D341Med (cell line): ENCODE measurements around the gene GAB4.
A peak's percentile ranks its signal among the peaks of the same experiment; 100 is the strongest.
"Not testable (repeated sequence)": the region's sequence is repeated elsewhere in the genome, so short reads cannot be mapped to it uniquely, and the experiment has no call there.

ENCODE experiments used
- DNase-seq: peaks from one replicate; pipeline ENCODE4 v3.0.0; 2012; ENCODE audit warnings: low spot score

The GAB4 gene

GRCh38 chr22:16958475-16958874, 49.5 kb downstream of the GAB4 start:
- no peak for DNase-seq

GRCh38 chr22:16957781-16958180, 50.2 kb downstream of the GAB4 start:
- DNase-seq: no peak

GRCh38 chr22:16956290-16956689, 51.7 kb downstream of the GAB4 start:
- DNase-seq: no peak

DNA sequence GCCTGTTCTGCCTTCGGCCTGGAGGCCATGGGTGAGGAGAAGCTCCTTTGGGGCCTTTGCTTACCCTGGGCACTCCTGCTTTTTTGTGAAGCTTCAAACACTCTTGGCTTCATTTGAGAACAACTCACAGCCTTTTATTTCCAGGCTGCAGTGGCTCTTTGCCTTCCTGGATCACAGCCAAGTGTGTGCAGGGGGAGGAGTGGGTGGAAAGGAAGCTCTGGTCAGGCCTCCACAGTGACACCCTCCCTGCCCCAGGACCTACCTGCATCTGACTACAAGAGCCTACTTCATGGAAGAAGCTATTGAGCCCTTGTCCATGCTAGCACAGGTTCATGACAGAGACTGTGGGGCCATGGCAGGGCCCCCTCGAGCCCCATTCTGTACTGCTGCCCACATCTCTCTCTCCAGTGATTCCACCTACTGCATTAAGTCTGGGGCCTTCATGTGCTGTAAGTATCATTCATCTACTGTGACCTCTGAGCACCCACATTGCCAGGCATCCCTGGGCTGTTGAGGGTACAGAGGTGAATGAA, 52.3 kb downstream of the GAB4 start:
- no peak for DNase-seq

- no peak for DNase-seq
Observed at GRCh38 chr22:16955081-16955480, 52.9 kb downstream of the GAB4 start.

DNA sequence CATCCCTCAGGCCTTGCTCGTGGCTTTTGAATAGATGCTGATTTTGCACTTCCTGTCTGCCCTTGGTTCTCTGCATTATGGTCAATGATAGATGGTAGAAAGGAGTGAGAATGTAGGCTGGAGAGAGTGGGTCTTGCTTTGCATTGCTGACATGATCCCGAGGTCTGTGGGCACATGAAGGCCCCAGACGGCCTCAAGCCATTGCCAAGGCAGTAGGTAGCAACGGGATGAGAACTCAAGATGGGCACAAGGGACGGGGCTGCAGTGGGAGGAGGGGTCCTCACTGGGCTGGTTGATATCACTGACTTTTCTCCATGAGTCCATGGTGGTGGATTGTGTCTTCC, 54.0 kb downstream of the GAB4 start:
- DNase-seq: no peak

DNA sequence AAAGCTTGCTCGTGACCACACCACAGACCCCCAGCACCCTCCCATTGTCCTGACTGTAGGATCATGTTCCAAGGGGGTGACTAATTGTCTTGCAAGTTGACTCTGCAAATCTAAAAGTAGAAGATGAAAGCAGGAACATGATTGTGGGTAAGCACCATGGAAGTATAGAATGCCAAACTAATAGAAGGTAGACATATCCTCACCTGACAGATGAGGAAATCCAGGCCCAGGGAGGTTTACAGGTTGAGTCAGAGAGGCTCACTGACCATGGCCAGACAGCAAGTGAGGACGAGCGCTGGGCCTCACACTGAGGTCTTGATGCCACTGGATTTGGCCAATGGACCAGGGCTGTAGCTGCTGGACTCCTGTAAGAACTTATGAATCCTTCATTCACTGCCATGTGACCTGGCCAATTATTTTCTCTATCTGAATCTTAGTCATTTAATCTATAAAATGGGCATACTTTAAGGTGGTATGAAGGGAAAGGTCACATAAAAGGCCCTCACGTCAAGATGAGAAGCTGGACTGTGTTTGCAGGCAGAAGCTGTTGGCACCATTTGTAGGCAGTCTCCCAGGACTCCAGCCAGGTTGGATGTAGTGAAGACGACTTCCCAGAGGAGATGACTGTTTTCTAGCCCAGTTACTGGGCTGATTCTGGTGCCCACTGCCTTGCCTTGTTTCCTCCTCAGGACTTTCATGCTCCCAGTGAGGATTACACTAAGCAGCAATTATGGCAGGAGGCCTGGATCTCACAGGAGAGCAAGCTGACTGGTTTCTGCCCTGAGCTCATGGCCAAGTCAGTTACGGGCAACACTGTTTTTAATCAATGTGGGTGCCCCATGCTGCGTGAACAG, 54.6 kb downstream of the GAB4 start:
- DNase-seq: no peak

- no peak for DNase-seq
Observed at GRCh38 chr22:16949561-16949960, 58.5 kb downstream of the GAB4 start.

- no peak for DNase-seq
Observed at GRCh38 chr22:16937811-16938210, 70.2 kb downstream of the GAB4 start.

DNA sequence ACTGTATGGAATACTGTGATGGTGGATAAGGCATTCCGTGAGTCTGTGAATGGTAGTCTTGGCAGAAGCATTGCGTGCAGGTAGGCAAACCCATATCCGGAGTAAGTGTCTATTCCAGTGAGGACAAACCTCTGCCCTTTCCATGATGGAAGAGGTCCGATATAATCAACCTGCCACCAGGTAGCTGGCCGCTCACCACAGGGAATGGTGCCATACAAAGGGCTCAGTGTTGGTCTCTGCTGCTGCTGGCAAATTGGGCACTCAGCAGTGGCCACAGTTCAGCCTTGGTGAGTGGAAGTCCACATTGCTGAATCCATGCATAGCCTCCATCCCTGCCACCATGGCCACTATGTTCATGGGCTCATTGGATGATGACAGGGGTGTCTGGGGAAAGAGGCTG, 70.8 kb downstream of the GAB4 start:
- DNase-seq: not testable (repeated sequence)

GRCh38 chr22:16936625-16937024, 71.4 kb downstream of the GAB4 start:
- no peak for DNase-seq

DNA sequence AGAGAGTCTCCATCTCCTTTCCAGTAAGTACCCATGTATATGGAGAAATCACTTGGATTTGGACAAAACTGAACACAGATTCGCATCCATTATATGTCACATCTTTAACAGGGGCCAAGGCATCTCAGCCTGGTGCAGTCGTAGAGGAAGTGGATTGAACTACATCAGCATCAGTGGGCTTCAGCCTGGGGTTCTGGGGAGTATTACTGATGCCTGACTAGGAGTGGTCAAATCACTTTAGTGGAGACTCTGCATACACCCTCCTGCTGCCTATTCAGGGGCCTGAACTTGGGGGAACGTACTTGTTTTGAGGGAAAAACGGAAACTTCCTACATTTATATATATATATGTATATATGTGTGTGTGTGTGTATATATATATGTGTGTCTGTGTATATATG, 72.8 kb downstream of the GAB4 start:
- no peak for DNase-seq

- no peak for DNase-seq
Observed at GRCh38 chr22:16933291-16934282, 74.4 kb downstream of the GAB4 start.

DNA sequence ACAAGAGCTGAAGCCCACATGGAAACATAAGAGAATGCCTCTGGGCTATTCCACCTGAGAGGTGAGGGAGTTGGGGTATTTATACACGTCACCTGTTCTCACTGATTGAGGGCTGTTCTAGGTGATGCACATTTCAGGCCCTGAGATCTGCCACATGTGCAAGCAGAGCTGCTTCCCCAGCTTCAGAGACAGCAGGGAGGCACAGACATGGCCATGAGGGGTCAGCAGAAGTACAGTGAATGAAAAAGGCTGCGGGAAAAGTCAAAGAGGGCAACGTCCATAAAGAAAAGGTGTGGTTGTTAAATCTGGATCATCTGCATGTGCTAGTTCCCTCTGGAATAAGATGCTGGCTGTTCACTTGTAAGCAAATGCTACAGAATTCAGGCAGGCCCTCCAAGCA, 75.4 kb downstream of the GAB4 start:
- no peak for DNase-seq

DNA sequence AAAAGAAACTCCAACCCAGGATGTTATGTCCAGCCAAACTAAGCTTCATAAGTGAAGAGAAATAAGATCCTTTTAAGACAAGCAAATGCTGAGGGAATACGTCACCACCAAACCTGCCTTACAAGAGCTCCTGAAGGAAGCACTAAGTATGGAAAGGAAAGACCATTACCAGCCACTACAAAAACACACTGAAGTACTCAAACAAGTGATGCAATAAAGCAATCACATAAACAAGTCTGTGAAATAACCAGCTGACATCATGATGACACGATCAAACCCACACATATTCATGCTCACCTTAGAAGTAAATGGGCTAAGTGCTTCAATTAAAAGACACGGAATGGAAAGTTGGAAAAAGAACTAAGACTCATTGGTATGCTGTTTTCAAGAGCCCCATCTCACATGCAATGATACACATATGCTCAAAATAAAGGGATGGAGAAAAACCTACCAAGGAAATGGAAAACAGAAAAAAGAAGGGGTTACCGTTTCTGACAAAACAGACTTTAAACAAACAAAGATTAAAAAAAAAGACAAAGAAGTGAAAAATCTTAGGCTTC, 82.5 kb downstream of the GAB4 start:
- no peak for DNase-seq

DNA sequence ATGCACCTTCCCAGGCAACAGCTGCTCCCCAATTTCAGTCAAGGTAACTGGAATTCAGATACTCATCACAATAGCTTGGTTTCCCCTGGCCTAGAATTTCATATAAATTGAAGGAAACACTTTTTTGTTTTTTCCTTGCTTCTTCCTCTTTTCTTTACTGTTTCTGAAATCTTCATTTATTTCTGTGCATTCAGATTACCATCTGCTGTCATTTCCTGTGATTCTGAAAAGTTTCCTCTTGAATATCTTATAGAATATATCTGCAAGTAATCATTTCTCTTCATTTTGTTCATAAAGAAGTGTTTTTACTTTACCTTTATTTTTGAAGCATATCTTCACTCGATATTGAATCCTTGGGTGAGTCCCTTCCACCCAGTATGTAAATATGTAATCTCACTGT, 85.3 kb downstream of the GAB4 start:
- no peak for DNase-seq

GRCh38 chr22:16922076-16922475, 85.9 kb downstream of the GAB4 start:
- DNase-seq: no peak

DNA sequence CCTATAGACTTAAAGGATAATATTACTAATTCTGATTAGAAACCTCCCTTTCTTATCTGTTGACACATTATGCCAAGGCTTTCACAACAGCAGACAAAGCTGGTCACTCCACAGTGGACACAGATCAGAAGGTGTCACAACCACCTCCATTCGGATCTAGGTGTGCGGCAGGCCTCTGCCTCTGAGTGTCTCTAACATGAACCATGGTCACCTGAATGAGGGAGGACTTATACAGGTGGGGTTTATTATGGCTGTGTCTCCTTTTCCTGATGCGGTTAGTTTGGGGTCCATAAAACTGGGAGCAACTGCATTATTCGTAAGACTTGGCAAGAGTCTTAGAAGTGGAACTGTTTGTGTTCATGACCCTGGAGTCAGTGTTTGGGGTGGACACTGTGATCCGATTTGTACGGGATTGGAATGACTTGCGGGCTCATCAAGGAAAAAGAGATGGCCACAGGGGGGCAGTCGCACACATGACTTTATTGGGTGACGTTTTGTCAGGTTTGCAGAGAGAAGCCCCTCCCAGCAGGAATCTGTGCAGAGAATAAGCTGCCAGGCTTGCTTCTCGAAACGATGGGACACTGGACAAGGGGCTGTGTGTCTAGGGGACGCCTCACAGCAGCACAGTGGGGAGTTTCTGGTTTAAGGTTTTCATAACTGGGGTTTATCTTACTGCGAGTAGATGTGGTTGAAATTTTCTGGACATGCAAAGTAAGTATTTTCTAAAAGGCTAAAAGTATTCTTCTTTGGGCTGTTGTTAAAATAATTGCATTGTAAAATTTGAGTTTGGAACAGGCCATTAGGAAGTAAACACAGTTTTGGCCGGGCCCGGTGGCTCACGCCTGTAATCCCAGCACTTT, 90.6 kb downstream of the GAB4 start:
- peak; percentile 76 for DNase-seq

GRCh38 chr22:16915701-16916100, 92.3 kb downstream of the GAB4 start:
- DNase-seq: no peak

DNA sequence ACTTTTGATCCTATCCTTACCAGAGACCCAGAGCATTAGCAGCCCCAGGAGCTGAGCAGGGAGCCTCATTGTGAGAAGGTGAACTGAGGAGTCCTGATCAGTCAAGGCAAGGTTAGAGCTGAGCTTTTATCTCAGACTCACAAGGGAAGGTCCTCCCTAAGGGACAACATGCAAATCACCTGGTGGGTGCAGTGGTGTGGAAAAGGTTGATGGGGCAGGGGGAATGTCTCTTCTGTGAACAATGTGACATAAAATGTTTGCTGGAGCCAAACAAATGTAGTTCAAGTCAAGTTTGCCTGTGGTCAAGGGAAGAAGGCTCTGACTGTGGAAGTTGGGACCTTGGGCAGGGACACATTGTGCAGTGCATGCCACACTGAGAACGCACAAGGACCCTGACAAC, 93.1 kb downstream of the GAB4 start:
- not testable (repeated sequence) for DNase-seq

DNA sequence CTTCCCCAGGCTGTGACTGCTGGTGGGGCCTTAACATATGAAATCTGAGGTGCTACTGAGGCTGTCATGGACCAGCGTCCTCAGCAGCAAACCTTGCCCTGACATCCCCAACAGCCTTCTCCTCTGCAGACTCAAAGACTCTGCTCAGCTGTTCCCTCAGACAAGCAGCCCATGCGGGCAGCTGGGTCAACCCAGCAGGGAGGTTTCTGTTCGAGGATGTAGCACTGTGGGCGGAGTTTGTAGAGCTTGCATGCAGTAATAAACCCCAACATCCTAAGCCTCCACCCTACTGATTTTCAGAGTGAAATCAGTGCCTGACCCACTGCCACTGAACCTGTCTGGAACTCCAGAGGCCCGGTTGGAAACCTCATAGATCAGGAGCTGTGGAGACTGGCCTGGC, 94.0 kb downstream of the GAB4 start:
- DNase-seq: no peak

DNA sequence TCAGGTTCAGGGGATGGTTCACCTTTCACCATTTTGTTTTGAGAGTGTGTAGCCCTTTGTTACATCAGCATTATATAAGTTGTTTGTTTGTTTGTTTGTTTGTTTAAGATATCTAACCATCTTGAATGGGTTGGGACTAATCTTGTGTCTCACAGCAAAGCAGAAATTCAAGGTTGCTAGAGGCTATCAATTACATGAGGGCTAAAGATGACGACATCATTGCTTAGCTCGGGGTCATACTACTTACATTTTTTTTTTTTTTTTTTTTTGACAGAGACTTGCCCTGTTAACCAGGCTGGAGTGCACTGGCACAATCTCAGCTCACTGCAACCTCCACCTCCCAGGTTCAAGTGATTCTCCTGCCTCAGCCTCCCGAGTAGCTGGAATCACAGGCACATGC, 95.7 kb downstream of the GAB4 start:
- no peak for DNase-seq
